Heart left ventricle (tissue), 13 donors: ENCODE measurements around the gene NHLRC2.

Source experiments
- CTCF ChIP-seq, 12 donors: fragments of 200-600 bp; sonication (generic) in 4 of 12; IDR thresholded peaks; one replicate each; pipeline versions ENCODE4 v1.5.0 to v1.8.0; 2018 to 2022; ENCODE audit warnings: antibody characterized with exemption in 12 of 12, mild to moderate bottlenecking in 5 of 12
- POLR2A ChIP-seq, 2 donors: fragments of 450-650 bp; IDR thresholded peaks; one replicate each; pipeline ENCODE4 v1.6.1; 2017; ENCODE audit warnings: antibody characterized with exemption in 2 of 2, mild to moderate bottlenecking in 2 of 2, moderate library complexity in 2 of 2
- donor health status: ischemic (EF 13 %, LVEDD 7.1; RV severe dilation, severe dysfunction).
- donor health status: DM: no; HTN: yes; CAD: no.
- donor health status: DM: no; HTN: no; CAD: no.
- donor health status: ischemic (EF 25% LVEDD 6.9; RV normal size, moderate dysfunction).
- donor health status: ischemic (EF 25% LVEDD 5.7; RV mildly dilated, moderate dysfunction).
- donor health status: ischemic (EF 35%, LVEDD 5.7; RV mildly dilated, moderate dysfunction).
- donor health status: nonischemic (EF 11% LVEDD 7.7; RV severe dilation, severe dysfunction).
- donor health status: DM: yes; HTN: yes; CAD: no.
- donor health status: PGD.
- donor health status: ischemic (EF 29% LVEDD 5.4; RV normal size, mild dysfunction).
- donor health status: nonischemic (EF 23%, LVEDD 6.1; RV moderate dilation, normal function).

- TF ChIP-seq CTCF (IDR thresholded peaks at IDR 0.05) (no peak), POLR2A (IDR thresholded peaks at IDR 0.05) (no peak)
Observed at GRCh38 chr10:113933894-113934532, 79.6 kb downstream of the NHLRC2 start.
